ELR (cell line): Measurements from ENCODE around the gene ATRX.
"Not testable (repeated sequence)": the region's sequence is repeated elsewhere in the genome, so short reads cannot be mapped to it uniquely, and the experiment has no call there.

ENCODE experiments used
- DNase-seq: peaks from one replicate; pipeline ENCODE4 v3.0.0-alpha.2; 2015; ENCODE audit warnings: low read depth

The ATRX gene, protein sequence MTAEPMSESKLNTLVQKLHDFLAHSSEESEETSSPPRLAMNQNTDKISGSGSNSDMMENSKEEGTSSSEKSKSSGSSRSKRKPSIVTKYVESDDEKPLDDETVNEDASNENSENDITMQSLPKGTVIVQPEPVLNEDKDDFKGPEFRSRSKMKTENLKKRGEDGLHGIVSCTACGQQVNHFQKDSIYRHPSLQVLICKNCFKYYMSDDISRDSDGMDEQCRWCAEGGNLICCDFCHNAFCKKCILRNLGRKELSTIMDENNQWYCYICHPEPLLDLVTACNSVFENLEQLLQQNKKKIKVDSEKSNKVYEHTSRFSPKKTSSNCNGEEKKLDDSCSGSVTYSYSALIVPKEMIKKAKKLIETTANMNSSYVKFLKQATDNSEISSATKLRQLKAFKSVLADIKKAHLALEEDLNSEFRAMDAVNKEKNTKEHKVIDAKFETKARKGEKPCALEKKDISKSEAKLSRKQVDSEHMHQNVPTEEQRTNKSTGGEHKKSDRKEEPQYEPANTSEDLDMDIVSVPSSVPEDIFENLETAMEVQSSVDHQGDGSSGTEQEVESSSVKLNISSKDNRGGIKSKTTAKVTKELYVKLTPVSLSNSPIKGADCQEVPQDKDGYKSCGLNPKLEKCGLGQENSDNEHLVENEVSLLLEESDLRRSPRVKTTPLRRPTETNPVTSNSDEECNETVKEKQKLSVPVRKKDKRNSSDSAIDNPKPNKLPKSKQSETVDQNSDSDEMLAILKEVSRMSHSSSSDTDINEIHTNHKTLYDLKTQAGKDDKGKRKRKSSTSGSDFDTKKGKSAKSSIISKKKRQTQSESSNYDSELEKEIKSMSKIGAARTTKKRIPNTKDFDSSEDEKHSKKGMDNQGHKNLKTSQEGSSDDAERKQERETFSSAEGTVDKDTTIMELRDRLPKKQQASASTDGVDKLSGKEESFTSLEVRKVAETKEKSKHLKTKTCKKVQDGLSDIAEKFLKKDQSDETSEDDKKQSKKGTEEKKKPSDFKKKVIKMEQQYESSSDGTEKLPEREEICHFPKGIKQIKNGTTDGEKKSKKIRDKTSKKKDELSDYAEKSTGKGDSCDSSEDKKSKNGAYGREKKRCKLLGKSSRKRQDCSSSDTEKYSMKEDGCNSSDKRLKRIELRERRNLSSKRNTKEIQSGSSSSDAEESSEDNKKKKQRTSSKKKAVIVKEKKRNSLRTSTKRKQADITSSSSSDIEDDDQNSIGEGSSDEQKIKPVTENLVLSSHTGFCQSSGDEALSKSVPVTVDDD (N-terminal part only)

DNA sequence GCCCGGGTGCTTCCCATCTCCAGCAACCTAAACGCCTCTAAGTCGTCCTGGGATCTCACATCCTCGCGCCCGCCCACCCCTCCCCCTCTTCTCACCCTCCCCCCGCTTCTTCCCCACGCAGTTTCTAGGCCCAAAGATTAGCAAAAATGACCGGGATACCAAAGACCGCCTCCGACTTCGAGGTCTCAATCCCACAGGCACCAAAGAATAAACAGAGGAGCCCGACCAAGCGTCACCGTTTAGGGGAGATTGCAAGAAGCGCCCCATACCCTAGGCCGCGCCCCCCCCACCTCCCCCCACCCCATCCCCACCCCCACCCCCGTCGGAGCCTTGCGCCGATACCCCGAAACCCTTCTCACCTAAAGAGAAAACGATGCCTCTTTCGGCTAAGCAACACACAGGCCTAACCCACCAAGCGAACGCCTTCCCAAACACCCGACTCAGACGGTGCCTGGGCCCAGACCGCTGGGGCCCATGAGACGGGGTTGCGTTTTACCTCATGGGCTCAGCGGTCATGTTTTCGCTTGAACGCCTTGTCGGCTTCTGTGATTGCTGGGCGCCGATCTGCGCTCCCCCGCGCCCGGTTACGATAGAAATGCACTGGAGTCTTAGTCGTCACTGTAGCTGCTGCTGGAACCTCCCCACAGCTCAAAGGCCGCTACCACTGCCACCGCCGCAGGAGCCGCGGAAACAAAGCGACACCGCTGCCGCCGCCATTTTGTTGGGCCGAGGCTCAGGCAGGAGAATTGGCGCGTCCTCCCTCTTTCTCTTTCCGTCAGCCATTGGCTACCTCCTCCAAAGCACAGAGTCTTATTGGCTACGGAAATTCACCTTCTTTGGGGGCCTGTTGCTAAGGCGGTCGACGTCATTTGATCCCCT lies at the start of gene ATRX:
TSS of gene ATRX (minus strand) at position 731 of the 879 bp plus-strand sequence. CDS start at position 516, 215 bp downstream.
- DNase-seq: peak; percentile 88

DNA sequence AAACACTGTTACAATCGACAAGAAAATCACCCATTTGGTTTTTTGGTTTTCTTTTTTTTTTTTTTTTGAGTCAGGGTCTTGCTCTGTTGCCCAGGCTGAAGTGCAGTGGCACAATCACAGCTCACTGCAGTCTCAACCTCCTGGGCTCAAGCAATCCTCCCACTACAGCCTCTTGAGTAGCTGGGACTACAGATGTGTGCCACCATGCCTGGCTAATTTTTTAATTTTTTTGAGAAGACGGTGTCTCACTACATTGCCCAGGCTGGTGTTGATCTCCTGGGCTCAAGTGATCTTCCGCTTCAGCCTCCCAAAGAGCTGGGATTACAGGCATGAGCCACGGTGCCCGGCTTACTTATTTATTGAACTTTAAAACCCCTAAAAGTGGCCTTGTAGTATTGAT lies 45.5 kb upstream of the ATRX start:
- not testable (repeated sequence) for DNase-seq

DNA sequence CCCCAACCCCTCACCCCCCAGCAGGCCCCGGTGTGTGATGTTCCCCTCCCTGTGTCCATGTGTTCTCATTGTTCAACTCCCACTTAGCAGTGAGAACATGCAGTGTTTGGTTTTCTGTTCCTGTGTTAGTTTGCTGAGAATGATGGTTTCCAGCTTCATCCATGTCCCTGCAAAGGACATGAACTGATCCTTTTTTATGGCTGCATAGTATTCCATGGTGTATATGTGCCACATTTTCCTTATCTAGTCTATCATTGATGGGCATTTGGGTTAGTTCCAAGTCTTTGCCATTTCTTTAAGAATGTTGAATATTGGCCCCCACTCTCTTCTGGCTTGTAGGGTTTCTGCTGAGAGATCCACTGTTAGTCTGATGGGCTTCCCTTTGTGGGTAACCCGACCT lies 36.0 kb upstream of the ATRX start:
- not testable (repeated sequence) for DNase-seq

DNA sequence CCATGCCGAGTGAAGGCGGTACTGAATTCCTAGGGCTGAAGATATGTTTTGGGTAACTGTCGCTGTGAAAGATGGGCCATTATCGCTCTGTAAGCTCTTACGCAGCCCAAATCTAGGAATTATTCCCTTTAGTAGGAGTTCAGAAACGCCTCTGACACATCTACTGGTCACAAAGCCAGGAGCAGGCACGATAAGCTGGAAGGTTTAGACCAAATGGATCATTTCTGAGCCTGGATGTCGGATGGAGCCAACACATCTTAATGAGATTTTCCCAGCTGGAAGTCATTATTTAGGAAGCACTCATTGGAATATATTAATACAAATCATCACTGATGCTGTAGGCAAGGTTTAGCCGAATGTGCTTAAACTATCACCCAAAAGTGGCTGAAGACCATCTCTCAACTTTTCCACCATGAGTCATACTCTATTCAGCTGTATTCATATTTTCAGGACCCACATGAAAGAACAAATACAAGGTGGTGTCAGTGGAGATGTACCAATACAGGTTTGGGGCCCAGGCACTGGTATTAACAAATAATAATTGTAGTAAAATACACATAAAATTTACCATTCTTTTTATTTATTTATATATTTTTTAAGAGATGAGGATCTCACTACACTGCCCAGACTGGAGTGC lies 34.2 kb upstream of the ATRX start:
- no peak for DNase-seq

DNA sequence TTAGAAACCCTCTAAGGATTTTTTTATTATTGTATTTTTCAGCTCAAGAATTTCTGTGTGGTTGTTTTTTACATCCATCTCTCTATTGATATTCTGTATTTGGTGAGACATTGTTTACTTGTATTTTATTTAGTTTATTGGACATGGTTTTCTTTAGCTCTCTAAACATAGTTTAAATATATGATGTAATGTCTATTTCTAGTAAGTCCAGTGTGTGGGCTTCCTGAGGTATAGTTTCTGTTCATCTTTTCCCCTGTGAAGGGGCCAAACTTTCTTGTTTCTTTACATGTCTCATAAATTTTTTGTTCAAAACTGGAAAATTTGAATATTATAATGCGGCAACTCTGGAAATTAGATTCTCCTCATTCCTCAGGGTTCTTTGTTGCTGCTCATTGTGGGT lies 28.2 kb upstream of the ATRX start:
- DNase-seq: no peak

DNA sequence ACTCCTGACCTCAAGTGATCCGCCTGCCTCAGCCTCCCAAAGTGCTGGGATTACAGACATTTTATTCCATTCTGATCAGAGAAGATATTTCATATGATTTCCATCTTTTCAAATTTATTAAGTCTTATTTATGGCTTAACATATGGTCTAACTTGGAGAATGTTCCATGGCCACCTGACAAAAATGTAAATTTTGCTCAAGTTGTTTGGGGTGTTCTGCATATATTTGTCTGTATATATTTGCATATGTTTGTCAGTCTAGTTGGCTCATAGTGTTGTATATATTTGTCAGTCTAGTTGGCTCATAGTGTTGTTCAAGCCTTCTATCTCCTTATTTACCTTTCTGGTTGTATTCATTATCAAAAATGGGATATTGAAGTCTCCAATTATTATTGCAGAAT lies 16.2 kb upstream of the ATRX start:
- DNase-seq: no peak

DNA sequence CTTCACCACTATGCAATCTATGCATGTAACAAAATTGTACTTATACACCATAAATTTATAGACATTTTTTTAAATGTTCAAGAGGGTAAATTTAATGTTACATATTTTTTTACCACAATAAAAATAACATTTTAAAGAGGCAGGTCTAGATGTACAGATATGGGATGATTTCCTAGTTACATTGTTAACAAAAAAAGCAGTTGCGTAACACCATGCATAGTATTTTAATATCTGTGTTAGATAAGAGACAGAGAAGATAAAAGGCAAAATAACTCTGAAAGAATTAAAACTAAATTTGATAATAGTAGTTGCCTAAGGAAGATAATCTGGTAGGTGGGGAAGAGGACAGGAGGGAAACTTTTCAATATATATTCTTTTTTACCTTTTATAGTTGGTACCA lies 9.1 kb upstream of the ATRX start:
- DNase-seq: no peak

DNA sequence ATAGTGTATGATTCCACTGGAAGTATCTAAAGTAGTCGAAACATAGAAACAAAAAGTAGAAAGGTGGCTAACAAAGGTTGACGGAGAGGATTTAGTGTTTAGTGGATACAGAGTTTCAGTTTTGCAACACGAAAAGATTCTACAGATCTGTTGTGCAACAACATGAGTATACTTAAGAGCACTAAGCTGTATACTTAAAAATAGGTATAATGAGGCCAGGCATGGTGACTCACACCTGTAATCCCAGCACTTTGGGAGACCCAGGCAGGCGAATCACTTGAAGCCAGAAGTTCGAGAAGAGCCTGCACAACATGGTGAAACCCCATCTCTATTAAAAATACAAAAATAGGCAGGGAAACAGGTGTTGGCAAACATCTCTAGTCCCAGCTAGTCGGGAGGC lies 7.9 kb upstream of the ATRX start:
- no peak for DNase-seq

DNA sequence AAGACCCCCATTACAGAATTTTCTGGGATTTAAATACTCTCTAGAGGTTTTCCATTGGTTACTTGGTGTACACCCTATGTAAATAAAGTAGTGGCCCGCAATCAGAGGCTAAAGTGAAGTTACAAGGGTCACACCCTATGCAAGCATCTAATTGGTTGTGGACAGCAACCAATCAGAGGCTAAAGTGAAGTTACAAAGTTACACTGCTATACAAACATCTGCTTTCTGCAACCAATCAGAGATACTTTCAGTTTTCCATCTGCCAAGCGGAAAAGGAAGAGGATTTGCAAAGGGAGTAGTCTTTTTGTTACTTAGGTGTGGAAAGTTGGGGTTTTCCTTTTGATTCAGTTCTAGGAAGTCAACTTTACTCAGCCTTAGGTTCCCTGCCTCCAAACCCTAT lies 2.0 kb upstream of the ATRX start:
- peak; percentile 70 for DNase-seq

DNA sequence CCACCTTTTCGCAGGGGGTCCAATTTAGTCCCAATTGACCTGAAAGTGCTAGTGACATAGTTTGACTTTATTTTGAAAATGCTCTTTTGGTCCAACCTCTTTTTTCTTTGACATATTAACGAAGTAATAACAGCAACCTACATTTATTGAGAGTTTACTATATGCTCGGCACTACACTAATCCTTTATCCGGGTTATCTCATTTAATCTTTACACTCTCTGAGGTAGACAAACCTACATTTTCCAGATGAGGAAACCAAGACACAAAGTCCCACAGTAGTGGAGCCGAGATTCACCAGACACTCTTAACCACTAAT lies 307 bp upstream of the ATRX start:
- no peak for DNase-seq

DNA sequence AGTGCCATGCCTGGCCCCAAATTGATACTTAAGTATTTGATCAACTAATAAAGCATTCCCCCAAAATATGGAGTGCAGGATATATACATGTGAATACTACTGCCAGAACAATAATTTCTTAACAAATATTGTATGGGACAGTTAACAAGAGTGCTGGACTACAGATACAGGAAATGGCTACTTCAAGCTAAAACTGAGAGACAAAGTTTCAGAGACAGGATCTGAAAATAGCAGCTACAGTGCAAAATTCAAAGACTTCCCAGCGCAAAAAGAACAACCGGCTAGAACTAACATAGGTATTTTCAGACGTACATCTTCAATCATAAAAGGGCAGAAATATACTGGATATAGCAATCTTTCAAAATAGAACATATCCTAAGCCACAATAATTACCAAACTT lies 6.3 kb downstream of the ATRX start:
- no peak for DNase-seq

DNA sequence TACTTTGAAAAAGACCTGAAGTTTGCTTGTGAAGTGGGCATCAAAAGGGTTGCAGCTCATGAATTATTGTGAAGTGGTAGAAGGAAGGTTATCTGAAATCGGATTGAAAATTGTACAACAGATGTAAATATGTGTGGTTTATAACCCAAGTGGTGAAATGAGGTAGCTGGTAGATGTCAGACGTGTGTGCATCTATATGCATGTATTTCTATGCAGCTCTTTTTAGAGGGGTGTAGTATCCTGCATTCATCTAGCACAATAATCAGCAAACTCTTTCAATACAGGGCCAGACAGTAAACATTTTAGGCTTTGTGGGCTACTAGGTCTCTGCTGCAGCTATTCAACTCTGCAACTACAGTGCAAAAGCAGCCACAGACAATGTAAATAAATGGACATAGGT lies 9.4 kb downstream of the ATRX start:
- DNase-seq: no peak

DNA sequence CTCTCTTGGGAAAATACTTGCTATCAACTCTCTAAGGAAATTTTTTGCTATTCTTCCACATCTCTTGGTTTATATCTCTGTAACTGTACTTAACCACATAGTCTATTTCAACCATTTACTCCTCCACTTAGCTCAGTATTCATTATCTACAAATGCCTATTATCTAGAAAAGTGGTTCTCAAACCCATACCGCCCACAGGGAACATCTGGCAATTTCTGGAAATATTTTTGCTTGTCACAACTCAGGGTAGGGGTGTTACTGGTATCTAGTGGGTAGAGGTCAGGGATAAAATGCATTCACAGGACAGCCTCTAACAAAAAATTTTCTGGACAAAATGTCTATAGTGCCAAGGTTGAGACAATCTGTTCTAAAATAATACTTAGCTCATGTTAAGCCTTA lies 14.4 kb downstream of the ATRX start:
- DNase-seq: no peak

DNA sequence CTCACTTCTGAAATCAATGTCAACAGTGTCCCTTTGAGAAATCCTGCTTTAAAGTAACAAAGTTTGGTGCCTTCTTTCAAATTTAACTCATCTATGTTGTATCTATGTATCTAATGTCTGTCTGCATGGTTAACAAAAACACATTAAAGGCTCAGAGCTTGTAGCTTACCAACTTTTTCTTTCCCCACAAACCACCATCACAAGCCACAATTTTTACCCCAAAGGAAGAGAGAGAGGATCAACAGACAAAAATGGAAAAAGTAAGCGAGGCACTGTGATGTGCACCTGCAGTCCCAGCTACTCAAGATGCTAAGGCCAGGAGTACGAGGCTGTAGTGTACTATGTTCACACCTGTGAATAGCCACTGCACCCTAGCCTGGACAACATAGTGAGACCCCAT lies 17.2 kb downstream of the ATRX start:
- no peak for DNase-seq

DNA sequence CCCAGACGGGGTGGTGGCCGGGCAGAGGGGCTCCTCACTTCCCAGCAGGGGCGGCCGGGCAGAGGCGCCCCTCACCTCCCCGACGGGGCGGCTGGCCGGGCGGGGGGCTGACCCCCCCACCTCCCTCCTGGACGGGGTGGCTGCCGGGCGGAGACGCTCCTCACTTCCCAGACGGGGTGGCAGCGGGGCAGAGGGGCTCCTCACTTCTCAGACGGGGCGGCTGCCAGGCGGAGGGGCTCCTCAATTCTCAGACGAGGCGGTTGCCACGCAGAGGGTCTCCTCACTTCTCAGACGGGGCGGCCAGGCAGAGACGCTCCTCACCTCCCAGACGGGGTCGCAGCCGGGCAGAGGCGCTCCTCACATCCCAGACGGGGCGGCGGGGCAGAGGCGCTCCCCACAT lies 19.8 kb downstream of the ATRX start:
- DNase-seq: not testable (repeated sequence)

DNA sequence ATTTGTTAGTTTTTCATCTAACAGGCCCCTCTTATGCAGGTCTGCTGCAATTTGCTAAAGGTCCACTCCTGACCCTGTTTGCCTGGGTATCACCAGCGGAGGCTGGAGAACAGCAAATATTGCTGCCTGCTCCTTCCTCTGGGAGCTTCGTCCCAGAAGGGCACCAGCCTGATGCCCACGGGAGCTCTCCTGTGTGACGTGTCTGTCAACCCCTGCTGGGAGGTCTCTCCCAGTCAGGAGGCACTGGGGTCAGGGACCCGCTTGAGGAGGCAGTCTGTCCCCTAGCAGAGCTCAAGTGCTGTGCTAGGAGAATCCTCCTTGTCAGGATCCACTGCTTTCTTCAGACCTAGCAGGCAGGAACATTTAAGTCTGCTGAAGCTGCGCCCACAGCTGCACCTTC lies 30.5 kb downstream of the ATRX start:
- no peak for DNase-seq

DNA sequence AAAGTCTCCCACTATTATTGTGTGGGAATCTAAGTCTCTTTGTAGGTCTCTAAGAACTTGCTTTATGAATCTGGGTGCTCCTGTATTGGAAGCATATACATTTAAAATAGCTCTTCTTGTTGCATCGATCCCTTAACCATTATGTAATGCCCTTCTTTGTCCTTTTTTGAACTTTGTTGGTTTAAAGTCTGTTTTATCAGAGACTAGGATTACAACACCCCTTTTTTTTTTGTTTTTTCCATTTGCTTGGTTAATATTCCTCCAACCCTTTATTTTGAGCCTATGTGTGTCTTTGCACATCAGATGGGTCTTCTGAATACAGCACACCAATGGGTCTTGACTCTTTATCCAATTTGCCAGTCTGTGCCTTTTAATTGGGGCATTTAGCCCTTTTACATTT lies 32.1 kb downstream of the ATRX start:
- not testable (repeated sequence) for DNase-seq

DNA sequence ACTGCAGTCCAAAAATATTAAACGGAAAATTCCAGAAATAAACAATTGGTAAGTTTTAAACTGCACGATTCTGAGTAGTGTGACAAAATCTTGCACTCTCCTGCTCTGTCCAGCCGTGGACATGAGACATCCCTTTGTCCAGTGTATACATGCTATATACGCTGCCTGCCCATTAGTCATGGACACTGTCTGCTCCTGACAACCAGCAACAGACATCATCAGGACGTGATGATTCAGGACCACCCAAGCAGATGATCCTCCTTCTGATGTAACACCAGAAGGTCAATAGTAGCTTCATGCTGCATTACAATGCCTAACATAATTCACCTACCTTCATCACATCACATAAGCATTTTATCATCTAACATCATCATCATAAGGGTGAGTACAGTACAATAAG lies 36.3 kb downstream of the ATRX start:
- peak; percentile 86 for DNase-seq

DNA sequence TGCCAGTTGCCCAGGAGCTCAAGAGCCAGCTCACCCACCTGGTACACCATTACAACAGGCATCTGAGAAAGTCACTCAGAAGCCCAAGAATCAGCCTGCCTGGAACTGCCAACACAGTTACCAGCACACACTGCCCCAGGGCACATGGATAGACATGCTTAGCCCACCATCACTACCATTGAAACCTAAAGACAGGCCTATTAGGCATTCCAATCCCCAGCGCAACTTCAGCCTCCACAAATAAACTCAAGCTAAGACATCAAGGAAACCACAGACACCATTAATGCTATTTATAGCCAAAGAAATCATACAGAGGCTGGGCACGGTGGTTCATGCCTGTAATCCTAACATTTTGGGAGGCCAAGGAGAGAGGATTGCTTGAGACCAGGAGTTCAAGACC lies 42.3 kb downstream of the ATRX start:
- no peak for DNase-seq

DNA sequence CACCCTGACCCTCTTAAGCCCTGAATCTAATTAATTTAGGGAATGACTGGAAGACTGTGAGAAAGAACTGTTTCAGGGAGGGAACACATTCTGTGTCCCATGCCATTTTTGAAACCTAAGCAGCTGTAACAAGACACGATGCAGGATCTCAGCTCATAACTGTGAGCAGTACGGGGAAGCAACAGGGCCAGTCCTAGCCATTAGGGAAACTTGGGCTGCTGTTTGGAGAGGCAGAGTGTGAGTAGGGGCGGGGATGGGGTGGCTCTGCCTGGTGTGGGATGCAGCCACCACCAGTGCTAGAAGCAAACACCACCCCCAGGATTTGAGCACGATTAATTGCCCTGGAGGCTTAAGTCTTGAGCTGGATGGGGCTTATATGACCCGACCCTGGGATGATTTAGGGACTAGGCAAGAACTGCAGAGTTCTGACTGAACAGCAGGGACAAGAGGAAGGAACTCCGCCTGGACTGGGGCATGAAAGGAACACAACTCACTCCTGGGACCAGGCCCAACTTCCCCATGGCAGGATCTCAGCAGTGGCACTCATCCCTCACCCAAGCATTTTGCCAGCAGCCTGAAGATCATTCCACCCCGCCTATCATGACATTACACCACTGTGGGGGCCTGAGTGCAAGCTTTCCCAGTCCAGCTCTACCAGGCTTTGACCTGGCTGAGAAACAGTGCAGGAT lies 43.1 kb downstream of the ATRX start:
- no peak for DNase-seq
